GM18508 (cell line): ENCODE measurements around the gene FAF2.

Experiments
- ATAC-seq: cut with Tn5 transposase; IDR thresholded peaks from one replicate; pipeline ENCODE4 v1.9.1; 2021; ENCODE audit warnings: moderate number of reproducible peaks; ENCODE audit not compliant: insufficient read depth, unreplicated experiment

FAF2 gene

GRCh38 chr5:176497852-176498251 is 49.7 kb downstream of the FAF2 start:
- ATAC-seq, result no peak

GRCh38 chr5:176499273-176499672 is 51.1 kb downstream of the FAF2 start:
- ATAC-seq, result no peak

DNA sequence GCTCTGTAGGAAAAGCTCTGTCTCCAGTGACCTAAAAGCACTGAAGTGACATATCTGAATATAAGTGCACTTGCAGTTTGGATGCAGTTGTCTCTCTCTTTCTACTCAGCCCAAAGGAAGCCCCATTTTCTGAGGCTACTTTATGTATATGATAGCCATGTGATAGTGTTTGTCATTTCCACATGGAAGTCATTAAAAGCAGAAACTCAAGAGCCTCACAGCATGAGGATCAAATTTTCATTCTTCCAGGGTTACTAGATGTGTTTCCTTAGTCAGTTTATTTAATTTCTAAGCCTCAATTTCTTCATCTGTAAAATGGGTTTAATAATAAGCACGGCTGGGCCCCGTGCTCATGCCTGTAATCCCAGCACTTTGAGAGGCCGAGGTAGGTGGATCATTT is 52.3 kb downstream of the FAF2 start:
- no peak for ATAC-seq

GRCh38 chr5:176501333-176501732 is 53.1 kb downstream of the FAF2 start:
- no peak for ATAC-seq

DNA sequence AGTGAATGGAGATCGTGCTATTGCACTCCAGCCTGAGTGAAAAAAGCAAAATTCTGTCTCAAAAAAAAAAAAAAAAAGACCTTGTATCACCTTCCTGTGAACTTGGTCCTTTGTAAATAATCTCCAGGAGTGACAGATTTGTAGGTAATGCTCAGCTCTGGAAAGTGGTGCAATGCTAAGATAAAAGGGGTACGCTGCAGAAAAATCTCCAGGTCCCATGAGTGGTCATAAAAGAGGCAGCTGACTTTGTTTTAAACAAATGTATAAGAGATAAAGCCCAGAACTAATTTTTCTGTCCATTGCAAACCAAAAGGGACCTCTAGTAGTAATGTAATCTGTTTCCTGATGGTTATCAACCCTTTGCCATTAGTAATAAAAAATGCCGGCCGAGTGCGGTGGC is 55.3 kb downstream of the FAF2 start:
- no peak for ATAC-seq

DNA sequence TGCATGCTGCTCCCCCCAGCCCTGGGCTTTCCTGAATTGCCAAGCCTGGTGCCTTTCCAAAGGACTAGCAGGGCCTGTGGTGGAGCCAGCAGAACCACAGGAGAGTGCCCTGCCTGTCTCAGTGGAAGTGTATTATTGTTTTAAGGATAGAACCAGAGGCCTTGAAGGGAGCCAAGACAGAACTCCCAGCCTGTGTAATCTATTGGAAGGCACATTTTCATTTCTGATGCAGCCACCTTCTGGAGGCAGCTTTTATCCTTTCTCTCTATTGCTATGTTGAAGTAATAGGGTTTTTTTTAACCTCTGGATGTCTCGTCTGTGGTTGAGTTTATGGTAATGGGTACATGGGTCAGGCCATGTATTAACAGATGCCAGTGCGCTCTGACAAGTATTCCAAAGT is 59.7 kb downstream of the FAF2 start:
- no peak for ATAC-seq

- no peak for ATAC-seq
These were observed 60.4 kb downstream of the FAF2 start for GRCh38 chr5:176508603-176509002.

DNA sequence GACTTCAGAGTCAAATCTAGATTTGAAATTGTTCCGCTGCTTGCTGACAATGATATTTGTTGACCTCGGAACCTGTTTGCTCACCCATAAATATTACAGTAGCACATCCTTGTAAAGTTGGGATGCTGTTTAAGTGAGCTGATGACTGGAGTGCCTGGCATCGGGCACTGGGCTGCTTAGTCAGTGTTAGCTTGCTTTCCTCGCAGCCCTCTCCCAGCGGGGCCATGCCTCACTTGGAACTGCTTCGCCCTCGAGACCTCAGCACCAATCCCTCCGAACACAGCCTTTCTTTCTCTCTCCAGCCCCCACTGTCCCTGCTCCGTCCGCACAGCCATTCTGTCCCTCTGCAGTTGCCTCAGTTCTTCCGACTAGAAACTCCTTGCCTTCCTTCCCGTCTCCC is 65.6 kb downstream of the FAF2 start:
- ATAC-seq, result no peak

DNA sequence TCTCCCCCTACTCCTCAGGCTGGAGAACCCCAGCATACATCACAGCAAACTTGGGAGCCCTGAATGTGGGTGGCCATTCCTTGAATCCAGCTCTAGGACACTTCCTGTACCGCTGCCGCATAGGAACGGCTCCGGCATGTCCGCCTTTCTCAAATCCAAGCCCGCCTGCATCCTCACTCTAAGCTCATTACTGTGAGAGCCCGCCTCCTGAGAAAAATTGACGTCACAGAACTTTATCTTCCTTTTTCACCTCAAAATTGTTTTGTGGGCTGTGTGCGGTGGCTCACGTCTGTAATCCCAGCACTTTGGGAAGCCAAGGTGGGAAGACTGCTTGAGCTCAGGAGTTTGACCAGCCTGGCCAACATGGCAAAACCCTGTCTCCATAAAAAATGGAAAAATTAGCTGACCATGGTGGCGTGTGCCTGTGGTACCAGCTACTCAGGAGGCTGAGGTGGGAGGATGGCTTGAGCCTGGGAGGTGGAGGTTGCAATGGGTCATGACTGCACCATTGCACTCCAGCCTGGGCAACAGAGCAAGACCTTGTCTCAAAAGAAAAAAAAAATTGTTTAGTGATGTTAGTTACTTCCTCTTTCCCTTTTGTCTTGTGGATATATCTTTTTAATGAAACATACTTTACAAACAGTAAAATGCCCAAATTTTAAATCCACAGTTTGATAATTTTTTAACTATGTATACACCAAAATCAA is 66.2 kb downstream of the FAF2 start:
- no peak for ATAC-seq

GRCh38 chr5:176515396-176515795 is 67.2 kb downstream of the FAF2 start:
- ATAC-seq, result no peak

GRCh38 chr5:176517053-176517661 is 69.0 kb downstream of the FAF2 start:
- no peak for ATAC-seq

- ATAC-seq, result no peak
These were observed 71.9 kb downstream of the FAF2 start for GRCh38 chr5:176519810-176520720.

DNA sequence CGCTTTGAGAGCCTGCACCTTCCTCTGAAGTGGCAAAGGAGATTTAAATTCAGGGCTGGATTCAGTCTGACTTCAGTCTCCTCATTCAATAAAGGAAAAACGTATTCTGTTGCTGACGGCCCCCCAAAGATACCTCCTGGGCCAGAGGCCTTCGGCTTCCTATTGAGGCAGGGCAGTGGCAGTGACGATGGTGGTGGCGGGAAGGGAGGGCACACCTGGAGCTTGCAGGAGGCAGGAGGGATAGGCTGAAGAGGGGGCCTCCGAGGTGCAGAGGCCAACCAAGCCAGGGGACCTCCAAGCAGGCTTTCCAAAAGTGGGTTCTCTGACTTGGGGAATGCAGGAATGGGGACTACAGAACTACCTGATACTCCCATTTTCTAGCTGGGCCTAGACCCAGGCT is 73.1 kb downstream of the FAF2 start:
- ATAC-seq, result no peak

DNA sequence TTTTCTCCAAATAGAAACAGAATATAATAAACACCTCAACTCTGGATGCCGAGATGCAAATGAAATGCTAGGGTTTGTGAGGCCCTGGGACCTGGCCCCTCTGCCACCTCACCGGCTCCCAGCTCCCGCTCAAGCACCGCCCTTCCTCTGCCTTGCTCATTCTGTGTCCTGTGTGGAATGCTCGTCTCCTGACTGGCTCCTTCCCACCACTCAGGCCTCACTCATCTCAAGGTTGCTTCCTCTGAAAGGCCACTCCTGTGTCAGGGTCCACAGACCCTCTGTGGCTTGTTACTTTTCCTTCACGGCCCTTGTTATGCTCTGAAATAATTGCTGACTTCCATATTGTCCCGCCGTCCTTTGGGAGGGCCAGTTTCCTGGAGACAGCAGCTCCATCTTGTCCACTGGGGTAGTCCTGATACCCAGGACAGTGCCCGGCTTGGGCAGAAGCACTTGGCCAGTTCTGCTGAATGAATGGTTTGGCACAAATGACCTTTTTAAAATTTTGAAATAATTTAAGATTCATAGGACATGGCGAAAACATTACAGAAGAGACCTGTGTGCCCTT is 73.6 kb downstream of the FAF2 start:
- no peak for ATAC-seq

GRCh38 chr5:176524138-176524537 is 76.0 kb downstream of the FAF2 start:
- ATAC-seq, result no peak

- no peak for ATAC-seq
These were observed 76.8 kb downstream of the FAF2 start for GRCh38 chr5:176524987-176525386.

DNA sequence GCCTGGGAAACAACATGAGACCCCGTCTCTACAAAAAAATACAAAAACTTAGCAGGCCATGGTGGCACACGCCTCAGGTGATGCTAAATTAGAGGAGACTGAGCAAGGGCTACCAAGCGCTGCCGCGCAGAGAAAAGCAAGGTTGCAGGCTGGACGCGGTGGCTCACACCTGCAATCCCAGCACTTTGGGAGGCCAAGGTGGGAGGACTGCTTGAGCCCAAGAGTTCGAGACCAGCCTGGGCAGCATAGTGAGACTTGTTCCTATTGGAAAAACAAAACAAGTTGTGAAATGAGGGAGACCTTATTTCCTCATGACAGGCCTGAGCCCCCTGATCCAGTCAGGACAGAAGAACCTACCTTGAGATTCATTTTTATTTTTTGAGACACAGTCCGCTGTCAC is 77.5 kb downstream of the FAF2 start:
- ATAC-seq, result no peak

DNA sequence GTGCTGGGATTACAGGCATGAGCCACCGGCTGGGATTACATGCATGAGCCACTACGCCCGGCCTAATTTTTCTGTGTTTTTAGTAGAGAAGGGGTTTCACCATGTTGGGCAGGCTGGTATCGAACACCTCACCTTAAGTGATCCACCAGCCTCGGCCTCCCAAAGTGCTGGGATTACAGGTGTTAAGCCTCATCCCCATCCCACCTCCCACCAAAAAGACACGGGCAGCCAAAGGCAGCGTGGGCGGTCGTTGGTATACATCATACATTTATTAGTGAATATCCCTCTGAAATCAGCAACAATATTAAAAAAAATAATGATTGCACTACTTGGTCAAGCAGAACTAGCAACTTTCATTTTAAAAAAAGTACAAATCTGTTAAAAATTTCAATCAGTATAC is 78.3 kb downstream of the FAF2 start:
- ATAC-seq, result no peak

- ATAC-seq, result no peak
These were observed 79.3 kb downstream of the FAF2 start for GRCh38 chr5:176527246-176528222.

- no peak for ATAC-seq
These were observed 80.1 kb downstream of the FAF2 start for GRCh38 chr5:176528301-176528700.
